Spleen (tissue), 7 donors: ENCODE data around the gene DYNLT2B.

Experiments
- CTCF ChIP-seq, 11 experiments: fragments of 200-600 bp in 7 of 11; fragments of 450-650 bp in 4 of 11; sonication (generic) in 4 of 11; IDR thresholded peaks in 8 of 11; conservative IDR thresholded peaks in 3 of 11; 1 replicate in 7 of 11; 2 replicates in 4 of 11; pipeline versions ENCODE4 v1.4.0 to v1.8.0; 2016 to 2021; ENCODE audit warnings: antibody characterized with exemption in 11 of 11, inconsistent platforms in 4 of 11, mild to moderate bottlenecking in 1 of 11
- POLR2A ChIP-seq, 3 donors: fragments of 450-650 bp; IDR thresholded peaks; one replicate each; pipeline ENCODE4 v1.5.1; 2017; ENCODE audit warnings: antibody characterized with exemption in 3 of 3, mild to moderate bottlenecking in 1 of 3
- POLR2AphosphoS5 ChIP-seq, 3 donors: sonication (generic); formaldehyde crosslinking; IDR thresholded peaks; one replicate each; pipeline ENCODE4 v1.5.1; 2017; ENCODE audit warnings: antibody characterized with exemption in 3 of 3
- donor health status: DM: no; HTN: no; CAD: no; lungs with moderate emphysema.
- donor health status: DM: no; HTN: no; CAD: no.
- donor health status: DM: no; HTN: no; CAD: no.

- TF ChIP-seq POLR2A (IDR thresholded peaks at IDR 0.05) = no peak
- no peak for TF ChIP-seq CTCF (IDR thresholded peaks at IDR 0.05 in 8 of 11, conservative IDR thresholded peaks at IDR 0.05 in 3 of 11)
- TF ChIP-seq POLR2AphosphoS5 (IDR thresholded peaks at IDR 0.05) = peak in 1 of 3 donors; percentile 44
Measured at GRCh38 chr3:196272826-196273225, 45.2 kb downstream of the DYNLT2B start.
